KMS-11 (cell line): ENCODE data around the gene PCSK6.
"Not testable (repeated sequence)": the region's sequence is repeated elsewhere in the genome, so short reads cannot be mapped to it uniquely, and the experiment has no call there.

Experiments used
- H2AFZ ChIP-seq: fragments of 200-600 bp; sonication (generic); 2 replicates; pipeline ENCODE4 v1.6.1; 2016; ENCODE audit warnings: antibody characterized with exemption, mixed run types, low read depth
- H3K27ac ChIP-seq: fragments of 200-600 bp; sonication (generic); 2 replicates; pipeline ENCODE4 v1.6.1; 2016; ENCODE audit warnings: mild to moderate bottlenecking, mixed run types
- H3K27me3 ChIP-seq: fragments of 200-600 bp; sonication (generic); 2 replicates; pipeline ENCODE4 v1.6.1; 2017; ENCODE audit warnings: mild to moderate bottlenecking, low read depth, mixed run types, moderate library complexity; ENCODE audit not compliant: insufficient read depth
- H3K36me3 ChIP-seq: fragments of 200-600 bp; sonication (generic); 2 replicates; pipeline ENCODE4 v1.6.1; 2017; ENCODE audit warnings: mild to moderate bottlenecking, mixed run types; ENCODE audit not compliant: insufficient read depth
- H3K4me1 ChIP-seq: fragments of 200-600 bp; sonication (generic); 2 replicates; pipeline ENCODE4 v1.6.1; 2016; ENCODE audit warnings: mild to moderate bottlenecking, low read depth, mixed run types; ENCODE audit not compliant: poor library complexity, severe bottlenecking
- H3K4me2 ChIP-seq: fragments of 200-600 bp; sonication (generic); 2 replicates; pipeline ENCODE4 v1.7.0; 2016; ENCODE audit warnings: mild to moderate bottlenecking, mixed run types
- H3K4me3 ChIP-seq: fragments of 200-600 bp; sonication (generic); IDR thresholded peaks from 2 replicates; pipeline ENCODE4 v1.6.1; 2017; ENCODE audit warnings: low read depth, low read length, mixed read lengths; ENCODE audit not compliant: insufficient read depth
- H3K79me2 ChIP-seq: fragments of 200-600 bp; sonication (generic); 2 replicates; pipeline ENCODE4 v1.6.1; 2016; ENCODE audit warnings: low read depth, mixed run types; ENCODE audit not compliant: insufficient read depth
- H3K9ac ChIP-seq: fragments of 200-600 bp; sonication (generic); 2 replicates; pipeline ENCODE4 v1.6.1; 2016; ENCODE audit warnings: mild to moderate bottlenecking, mixed run types
- H4K20me1 ChIP-seq: fragments of 200-600 bp; sonication (generic); 2 replicates; pipeline ENCODE4 v1.6.1; 2016; ENCODE audit warnings: mild to moderate bottlenecking, mixed run types; ENCODE audit not compliant: insufficient read depth
- CTCF ChIP-seq: fragments of 200-600 bp; sonication (generic); conservative IDR thresholded peaks from 2 replicates; pipeline ENCODE4 v1.6.1; 2017; ENCODE audit warnings: low read depth, mild to moderate bottlenecking, antibody characterized with exemption, low read length, moderate library complexity, mixed read lengths

PCSK6 gene

DNA sequence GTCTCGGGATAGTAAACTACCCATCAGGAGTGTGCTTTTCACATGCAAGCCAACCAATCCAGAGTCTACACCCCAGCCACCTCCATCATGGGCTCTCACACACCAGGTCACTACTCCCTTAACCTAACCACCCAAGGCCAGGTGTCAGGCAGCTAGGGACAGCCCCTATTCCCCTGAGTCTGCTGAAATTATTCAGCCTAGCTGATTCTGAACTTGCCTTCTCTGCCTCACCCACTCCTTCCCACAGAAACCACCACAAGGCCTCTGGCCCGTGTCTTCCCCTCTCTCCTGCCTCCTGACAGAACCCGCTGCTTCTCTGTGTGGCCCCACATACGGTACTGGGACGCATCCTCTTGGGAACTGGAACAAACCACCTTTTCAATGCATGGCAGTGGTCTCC is 82.1 kb downstream of the PCSK6 start:
- no peaks in the 10 kb centered on the region for H3K79me2 ChIP-seq
- H3K36me3 ChIP-seq, result no peaks in the 10 kb centered on the region
- no peaks in the 10 kb centered on the region for H3K4me1 ChIP-seq
- no peak overlapping the region for H3K9ac ChIP-seq
- no peak overlapping the region for H2AFZ ChIP-seq
- no peak overlapping the region for H3K27ac ChIP-seq
- no peak for TF ChIP-seq CTCF
- H4K20me1 ChIP-seq, result no peaks in the 10 kb centered on the region
- H3K4me3 ChIP-seq, result no peak overlapping the region
- H3K4me2 ChIP-seq, result no peak overlapping the region
- H3K27me3 ChIP-seq, result no peaks in the 10 kb centered on the region

DNA sequence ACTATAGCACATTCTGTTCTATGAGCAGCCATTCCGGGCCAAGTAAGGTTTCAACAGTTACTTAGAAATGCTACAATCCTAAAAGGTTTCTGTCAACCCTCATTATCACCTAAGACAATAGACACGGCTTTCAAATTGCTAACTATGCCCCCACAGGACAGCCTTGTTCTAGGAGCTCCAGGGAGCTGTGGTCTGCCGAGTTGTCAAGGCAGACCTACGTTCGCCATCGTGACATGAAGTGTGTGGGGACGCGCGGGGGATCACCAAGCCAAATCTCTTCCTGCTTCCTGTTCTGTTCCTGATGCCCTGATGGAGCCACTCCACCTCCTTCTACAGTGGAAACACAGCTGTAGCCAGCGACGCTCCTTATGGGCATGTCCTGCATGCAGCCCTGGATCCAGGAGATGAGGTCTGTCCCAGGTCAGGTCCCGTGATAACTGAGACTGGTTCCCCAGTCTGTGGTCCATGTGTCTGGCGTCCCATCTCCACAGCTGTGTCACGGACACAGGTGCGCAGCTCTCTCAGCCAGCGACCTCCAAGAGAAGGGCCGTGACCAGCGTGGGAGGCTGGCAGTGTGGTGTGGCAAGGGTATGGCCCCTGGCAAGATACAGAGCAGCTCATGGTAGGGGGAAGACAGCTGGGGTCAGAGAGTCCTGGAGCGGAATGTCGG is 82.8 kb downstream of the PCSK6 start:
- no peaks in the 10 kb centered on the region for H3K36me3 ChIP-seq
- no peaks in the 10 kb centered on the region for H4K20me1 ChIP-seq
- H3K4me1 ChIP-seq, result no peaks in the 10 kb centered on the region
- H2AFZ ChIP-seq, result no peak overlapping the region
- no peaks in the 10 kb centered on the region for H3K79me2 ChIP-seq
- H3K27me3 ChIP-seq, result no peaks in the 10 kb centered on the region
- no peak for TF ChIP-seq CTCF
- no peak overlapping the region for H3K4me2 ChIP-seq
- no peak overlapping the region for H3K27ac ChIP-seq
- no peak overlapping the region for H3K4me3 ChIP-seq
- H3K9ac ChIP-seq, result no peak overlapping the region

GRCh38 chr15:101406036-101406435 is 83.5 kb downstream of the PCSK6 start:
- Histone ChIP-seq H3K4me3 (no peak overlapping the region), H3K36me3 (no peaks in the 10 kb centered on the region), H3K79me2 (no peaks in the 10 kb centered on the region), H3K27ac (no peak overlapping the region), H2AFZ (no peak overlapping the region), H3K4me1 (no peaks in the 10 kb centered on the region), H3K9ac (no peak overlapping the region), H3K27me3 (no peaks in the 10 kb centered on the region), H4K20me1 (no peaks in the 10 kb centered on the region), H3K4me2 (no peak overlapping the region)
- no peak for TF ChIP-seq CTCF

- Histone ChIP-seq H3K4me2 (no peak overlapping the region), H3K4me3 (no peak overlapping the region), H2AFZ (no peak overlapping the region), H3K79me2 (no peaks in the 10 kb centered on the region), H3K9ac (no peak overlapping the region), H3K4me1 (no peaks in the 10 kb centered on the region), H3K27me3 (no peaks in the 10 kb centered on the region), H4K20me1 (no peaks in the 10 kb centered on the region), H3K36me3 (no peaks in the 10 kb centered on the region), H3K27ac (no peak overlapping the region)
- TF ChIP-seq CTCF, result no peak
Observed at GRCh38 chr15:101404245-101404644, 85.3 kb downstream of the PCSK6 start.

GRCh38 chr15:101402883-101403282 is 86.6 kb downstream of the PCSK6 start:
- not testable (repeated sequence) for H3K27me3 ChIP-seq, H3K4me3 ChIP-seq, H4K20me1 ChIP-seq, H3K79me2 ChIP-seq, H3K27ac ChIP-seq, H3K4me1 ChIP-seq, H3K9ac ChIP-seq, H2AFZ ChIP-seq, H3K36me3 ChIP-seq, H3K4me2 ChIP-seq
